Fibroblast of the aortic adventitia (primary cell): ENCODE data around the gene ACTMAP. TPM values are rescaled to one million over a fixed set of nuclear protein-coding genes. Genes with fewer than 3 reads are reported as not detected.

ENCODE experiments used
- DNase-seq: peaks from one replicate; pipeline ENCODE4 v3.0.0-alpha.2; 2010; ENCODE audit warnings: low read depth
- H3K4me3 ChIP-seq: 2 replicates; pipeline ENCODE4 v1.5.1; 2011; ENCODE audit warnings: low read depth, mild to moderate bottlenecking, control low read depth, low read length, moderate library complexity
- total RNA-seq: library from RNA; depleted of rRNA; stranded (reverse); fragments of >200 nt; gene quantifications from 2 replicates; pipeline ENCODE4 v1.2.3, GENCODE V29; 2012; ENCODE audit warnings: low replicate concordance
- TF ChIP-seq, protein P1 (sequence below): IDR thresholded peaks from 2 replicates; pipeline ENCODE4 v1.5.1; 2011; ENCODE audit warnings: mild to moderate bottlenecking, low read length, control low read depth, inconsistent platforms; ENCODE audit not compliant: insufficient read depth

The ACTMAP gene
- total RNA-seq, 1 donor: 0.99 TPM

DNA sequence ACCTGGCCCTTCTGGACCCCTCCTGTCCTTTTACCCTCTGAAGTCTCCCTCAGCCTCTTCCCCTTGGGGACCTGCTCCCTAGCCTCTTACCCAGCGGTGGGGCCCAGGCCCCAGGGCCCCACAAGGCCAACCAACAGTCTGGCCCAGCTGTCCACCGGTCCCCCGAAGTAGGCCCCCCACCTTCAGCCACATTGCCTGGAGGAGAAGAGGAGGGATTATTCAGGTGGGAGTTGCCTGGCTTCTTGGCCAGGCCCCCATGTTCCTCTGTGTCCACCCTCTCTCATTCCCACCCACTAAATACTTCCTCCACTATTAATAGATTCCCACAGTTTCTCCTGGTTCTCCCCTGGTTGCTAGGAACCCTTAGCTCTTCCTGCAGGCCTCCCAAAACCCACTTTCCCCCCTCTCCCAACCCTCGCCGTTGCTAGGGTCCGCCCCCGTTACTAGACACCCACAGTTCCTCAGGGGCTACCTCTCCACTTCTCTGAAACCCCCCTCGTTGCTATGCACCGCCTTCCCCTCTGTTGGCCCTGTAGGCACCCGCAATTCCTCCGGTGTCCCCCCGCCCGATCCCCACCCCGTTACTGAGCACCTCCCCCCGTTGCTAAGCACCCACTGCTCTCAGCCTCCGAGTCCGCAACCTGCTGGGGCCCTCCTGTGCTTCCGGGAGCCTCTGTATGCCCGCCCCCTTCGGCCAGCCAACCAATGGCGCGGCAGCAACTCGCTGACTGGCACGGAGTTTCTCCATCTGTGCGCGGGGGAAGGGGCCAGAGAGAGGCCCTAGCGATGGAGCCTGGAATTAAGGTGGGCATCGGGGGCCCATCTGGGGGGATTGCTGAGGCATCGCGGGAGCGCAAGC, 35.6 kb downstream of the ACTMAP start:
- TF ChIP-seq, protein P1, sequence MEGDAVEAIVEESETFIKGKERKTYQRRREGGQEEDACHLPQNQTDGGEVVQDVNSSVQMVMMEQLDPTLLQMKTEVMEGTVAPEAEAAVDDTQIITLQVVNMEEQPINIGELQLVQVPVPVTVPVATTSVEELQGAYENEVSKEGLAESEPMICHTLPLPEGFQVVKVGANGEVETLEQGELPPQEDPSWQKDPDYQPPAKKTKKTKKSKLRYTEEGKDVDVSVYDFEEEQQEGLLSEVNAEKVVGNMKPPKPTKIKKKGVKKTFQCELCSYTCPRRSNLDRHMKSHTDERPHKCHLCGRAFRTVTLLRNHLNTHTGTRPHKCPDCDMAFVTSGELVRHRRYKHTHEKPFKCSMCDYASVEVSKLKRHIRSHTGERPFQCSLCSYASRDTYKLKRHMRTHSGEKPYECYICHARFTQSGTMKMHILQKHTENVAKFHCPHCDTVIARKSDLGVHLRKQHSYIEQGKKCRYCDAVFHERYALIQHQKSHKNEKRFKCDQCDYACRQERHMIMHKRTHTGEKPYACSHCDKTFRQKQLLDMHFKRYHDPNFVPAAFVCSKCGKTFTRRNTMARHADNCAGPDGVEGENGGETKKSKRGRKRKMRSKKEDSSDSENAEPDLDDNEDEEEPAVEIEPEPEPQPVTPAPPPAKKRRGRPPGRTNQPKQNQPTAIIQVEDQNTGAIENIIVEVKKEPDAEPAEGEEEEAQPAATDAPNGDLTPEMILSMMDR: peak; percentile 4
- H3K4me3 ChIP-seq: peak overlapping the region; percentile 74
- DNase-seq: peak; percentile 93

DNA sequence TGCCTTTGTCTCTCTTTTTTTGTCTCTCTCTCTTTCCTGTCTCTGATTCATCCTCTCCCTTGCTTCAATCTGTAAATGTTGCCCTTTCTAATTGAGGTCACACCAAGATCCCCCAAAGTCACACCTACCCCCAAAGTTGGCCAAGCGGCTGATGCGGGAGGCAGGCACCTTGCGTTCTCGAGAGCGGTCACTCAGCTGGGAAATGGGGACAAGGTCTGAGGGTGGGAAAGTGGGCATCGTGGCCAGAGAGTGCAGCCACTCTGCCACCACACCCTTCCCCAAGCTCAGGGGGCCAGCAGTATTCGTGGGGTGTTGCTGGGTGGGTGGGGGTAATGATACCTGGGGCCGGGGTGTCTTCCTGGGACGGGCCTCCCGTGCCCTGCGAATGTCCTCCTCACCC, 36.3 kb downstream of the ACTMAP start:
- no peak for DNase-seq
- H3K4me3 ChIP-seq: peak overlapping the region; percentile 74
- TF ChIP-seq, protein P1: no peak

DNA sequence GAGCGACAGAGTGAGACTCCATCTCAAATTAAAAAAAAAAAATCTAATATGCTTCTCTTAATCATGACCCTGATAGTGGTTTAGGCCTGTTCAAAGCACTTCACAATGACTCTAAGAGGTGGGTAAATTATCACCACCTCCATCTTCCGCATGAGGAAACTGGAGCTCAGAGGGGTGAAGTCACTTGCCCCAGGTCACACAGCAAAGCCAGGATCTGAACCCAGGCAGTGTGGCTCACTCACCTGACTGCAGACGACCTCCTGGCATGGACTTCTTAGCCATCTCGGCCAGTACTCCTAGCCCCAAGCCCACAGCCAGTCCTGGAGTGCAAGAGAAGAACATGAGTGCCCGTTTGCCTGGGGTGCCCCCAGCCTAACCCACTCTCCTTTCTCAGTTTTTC, 40.5 kb downstream of the ACTMAP start:
- TF ChIP-seq, protein P1: no peak
- DNase-seq: no peak
- H3K4me3 ChIP-seq: no peak overlapping the region

DNA sequence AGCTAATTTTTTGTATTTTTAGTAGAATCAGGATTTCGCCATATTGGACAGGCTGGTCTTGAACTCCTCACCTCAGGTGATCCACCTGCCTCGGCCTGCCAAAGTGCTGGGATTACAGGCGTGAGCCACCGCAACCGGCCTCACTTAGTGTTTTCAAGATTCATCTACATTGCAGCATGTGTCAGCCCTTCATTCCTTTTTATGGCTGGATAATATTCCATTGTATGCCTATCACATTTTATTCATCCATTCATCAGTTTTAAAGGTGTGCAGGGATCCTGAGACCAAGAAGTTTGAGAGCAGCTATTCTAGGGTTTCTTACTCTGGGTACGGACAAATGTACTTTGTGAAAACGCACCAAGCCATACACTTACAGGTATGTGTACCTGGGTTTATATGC, 42.7 kb downstream of the ACTMAP start:
- TF ChIP-seq, protein P1: no peak
- H3K4me3 ChIP-seq: no peak overlapping the region
- DNase-seq: no peak

DNA sequence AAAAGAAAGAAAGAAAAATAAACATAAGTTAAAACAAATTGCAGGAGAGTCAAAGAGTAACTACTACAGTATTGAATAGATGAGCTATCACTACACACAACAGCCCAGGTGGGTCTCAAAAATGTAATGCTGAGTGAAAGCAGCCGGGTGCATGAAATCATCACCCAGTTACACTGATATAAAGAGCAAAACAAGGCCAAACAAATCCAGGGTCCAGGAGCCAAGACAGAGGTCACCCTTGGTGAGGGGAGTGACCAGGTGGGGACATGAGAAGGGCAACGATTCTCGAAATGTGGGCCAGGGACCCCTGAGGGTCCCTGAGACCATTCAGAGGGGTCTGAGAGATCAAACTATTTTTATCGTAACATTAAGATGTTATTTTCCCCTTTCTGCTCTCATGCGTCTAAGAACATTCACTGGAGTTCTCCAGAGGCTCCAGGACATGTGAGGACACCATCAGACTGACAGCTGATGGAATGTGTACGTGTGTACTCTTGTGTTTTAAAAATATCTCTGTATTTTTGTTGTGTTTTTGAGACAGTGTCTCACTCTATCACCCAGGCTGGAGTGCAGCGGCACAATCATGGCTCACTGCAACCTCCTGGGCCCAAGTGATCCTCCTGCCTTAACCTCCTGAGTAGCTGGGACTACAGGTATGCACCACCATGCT, 44.2 kb downstream of the ACTMAP start:
- no peak for DNase-seq
- TF ChIP-seq, protein P1: no peak
- H3K4me3 ChIP-seq: no peak overlapping the region

DNA sequence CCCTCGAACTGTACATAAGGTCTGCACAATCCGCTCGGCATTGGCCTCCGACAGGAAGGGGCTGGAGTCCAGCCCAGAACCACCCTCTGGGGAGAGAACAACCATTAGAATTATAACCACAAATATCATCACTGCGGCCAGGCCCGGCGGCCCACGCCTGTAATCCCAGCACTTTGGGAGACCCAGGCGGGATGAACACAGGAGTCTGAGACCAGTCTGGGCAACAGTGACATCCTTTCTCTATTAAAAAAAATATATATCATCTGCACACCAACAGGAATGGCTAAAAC, 45.0 kb downstream of the ACTMAP start:
- no peak overlapping the region for H3K4me3 ChIP-seq
- peak; percentile 29 for DNase-seq
- TF ChIP-seq, protein P1: no peak
